AG10803 (cell line): ENCODE results near the gene DHFR.
A peak's percentile ranks its signal among the peaks of the same experiment; 100 is the strongest.

Source experiments
- DNase-seq: peaks from one replicate; pipeline ENCODE4 v3.0.0; 2010; ENCODE audit warnings: low read depth
- H3K4me3 ChIP-seq: 2 replicates; pipeline ENCODE4 v1.5.1; 2011; ENCODE audit warnings: mild to moderate bottlenecking, low read length, control low read depth
- CTCF ChIP-seq: conservative IDR thresholded peaks from 2 replicates; pipeline ENCODE4 v1.5.1; 2011; ENCODE audit warnings: mild to moderate bottlenecking, low read length, control low read depth, inconsistent platforms

Gene DHFR

DNA sequence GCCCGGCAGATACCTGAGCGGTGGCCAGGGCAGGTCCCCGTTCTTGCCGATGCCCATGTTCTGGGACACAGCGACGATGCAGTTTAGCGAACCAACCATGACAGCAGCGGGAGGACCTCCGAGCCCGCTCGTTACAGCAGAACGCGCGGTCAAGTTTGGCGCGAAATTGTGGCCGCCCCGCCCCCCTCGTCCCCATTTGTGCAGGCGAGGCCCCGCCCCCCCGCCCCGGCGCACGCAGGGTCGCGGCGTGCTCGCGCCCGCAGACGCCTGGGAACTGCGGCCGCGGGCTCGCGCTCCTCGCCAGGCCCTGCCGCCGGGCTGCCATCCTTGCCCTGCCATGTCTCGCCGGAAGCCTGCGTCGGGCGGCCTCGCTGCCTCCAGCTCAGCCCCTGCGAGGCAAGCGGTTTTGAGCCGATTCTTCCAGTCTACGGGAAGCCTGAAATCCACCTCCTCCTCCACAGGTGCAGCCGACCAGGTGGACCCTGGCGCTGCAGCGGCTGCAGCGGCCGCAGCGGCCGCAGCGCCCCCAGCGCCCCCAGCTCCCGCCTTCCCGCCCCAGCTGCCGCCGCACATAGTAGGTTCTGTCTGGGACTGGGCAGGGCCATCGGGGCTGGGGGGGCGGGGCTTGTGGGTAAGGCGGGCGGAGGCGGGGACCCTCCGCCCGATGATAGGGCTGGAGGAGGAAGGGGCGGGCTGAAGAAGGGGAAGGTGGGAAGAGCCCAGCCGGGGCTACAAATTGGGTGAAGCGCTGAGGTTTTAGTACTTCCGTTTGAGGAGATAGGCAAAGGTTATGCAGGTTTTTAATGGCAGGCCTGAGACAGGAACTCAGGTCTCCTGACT, at the start of gene DHFR, which contains the start of gene MSH3:
Gene DHFR, minus strand, starts transcription at position 593 of the 840 bp plus-strand sequence. Its CDS starts 494 bp downstream, at position 99.
Gene MSH3, plus strand, starts transcription at position 262 of the 840 bp plus-strand sequence. Its CDS starts 76 bp downstream, at position 338.
- DNase-seq: peak; percentile 87
- no peak for TF ChIP-seq CTCF
- H3K4me3 ChIP-seq: peak within 1 kb of the TSS; percentile 89

DNA sequence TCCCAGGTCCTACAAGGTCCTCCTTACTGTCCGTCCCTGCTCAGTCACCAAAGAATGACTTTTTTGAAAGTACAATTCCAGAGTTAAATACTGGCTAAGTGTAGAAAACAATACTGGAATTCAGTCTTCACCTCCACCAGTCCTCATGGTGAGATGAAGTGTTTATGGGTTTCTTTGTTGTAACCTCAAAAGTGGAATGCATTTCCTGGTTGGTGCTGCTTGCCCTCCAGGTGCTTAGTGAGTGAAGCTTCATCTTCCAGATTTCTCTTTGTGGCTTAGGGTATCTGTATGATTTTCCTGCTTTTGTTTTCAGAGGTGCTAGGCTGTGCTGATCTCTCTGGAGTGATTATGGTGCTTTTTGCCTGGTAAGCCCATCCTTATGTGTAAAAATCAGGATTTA, 49.4 kb upstream of the DHFR start:
- no peak overlapping the region for H3K4me3 ChIP-seq
- no peak for DNase-seq
- no peak for TF ChIP-seq CTCF

- H3K4me3 ChIP-seq: no peak overlapping the region
- no peak for DNase-seq
- no peak for TF ChIP-seq CTCF
Measured at GRCh38 chr5:80703747-80704146, 49.0 kb upstream of the DHFR start.

DNA sequence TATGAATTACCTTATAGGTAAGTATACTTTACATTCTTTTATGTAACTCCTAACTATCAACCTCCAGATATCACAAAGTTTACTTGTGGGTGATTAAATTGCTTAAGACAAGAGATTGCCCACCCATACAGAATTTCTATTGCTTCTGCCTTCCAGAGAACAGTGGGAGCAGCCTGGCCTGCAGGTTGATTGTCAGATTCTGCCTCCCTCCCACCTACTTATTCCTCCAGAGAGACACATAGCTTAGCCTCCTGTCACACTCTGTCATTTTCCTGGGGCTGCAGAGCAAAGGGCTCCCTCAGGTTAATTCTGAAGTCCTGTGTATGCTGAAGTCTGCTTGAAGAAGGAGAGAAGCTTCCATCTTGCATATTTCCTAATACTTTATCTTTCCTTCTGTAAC, 48.5 kb upstream of the DHFR start:
- no peak for TF ChIP-seq CTCF
- no peak overlapping the region for H3K4me3 ChIP-seq
- no peak for DNase-seq

DNA sequence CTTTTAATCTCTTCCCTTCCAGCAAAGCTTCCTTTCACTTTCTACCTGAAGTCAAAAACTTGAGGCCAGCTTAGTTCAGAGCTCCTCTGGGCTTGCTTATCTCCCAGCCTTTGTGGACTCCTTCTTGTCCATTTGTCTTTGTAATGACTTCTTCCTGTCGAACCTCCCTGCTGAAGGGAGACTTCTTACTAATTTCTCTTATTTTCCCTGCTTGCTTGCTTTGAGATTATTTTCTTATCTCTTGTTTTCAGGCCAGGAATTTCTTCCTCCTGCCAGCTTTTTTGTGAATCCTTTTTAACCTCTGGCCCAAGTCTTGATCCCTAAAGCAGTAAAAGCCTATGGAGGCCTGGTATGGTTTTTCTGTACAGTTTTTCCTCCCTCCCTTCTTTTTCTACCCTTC, 46.8 kb upstream of the DHFR start:
- no peak for DNase-seq
- no peak overlapping the region for H3K4me3 ChIP-seq
- TF ChIP-seq CTCF: no peak

GRCh38 chr5:80698369-80698768, 43.6 kb upstream of the DHFR start:
- DNase-seq: no peak
- TF ChIP-seq CTCF: no peak
- no peak overlapping the region for H3K4me3 ChIP-seq

GRCh38 chr5:80697100-80697499, 42.3 kb upstream of the DHFR start:
- no peak for DNase-seq
- TF ChIP-seq CTCF: no peak
- H3K4me3 ChIP-seq: no peak overlapping the region
